NCI-H2107 (cell line): Measurements from ENCODE around the gene TREML1.
"Not testable (repeated sequence)": the region's sequence is repeated elsewhere in the genome, so short reads cannot be mapped to it uniquely, and the experiment has no call there.

Source experiments
- DNase-seq: peaks from one replicate; lab custom pipeline; 2025; lab: John Stamatoyannopoulos, UW

TREML1 gene

GRCh38 chr6:41153992-41154625, at the start of gene TREML1:
Gene TREML1 (minus strand): TSS chr6:41154347. CDS start chr6:41154288, 59 bp downstream.
- no peak for DNase-seq

GRCh38 chr6:41201764-41202173, 47.6 kb upstream of the TREML1 start:
- DNase-seq = no peak

GRCh38 chr6:41200901-41201763, 47.0 kb upstream of the TREML1 start, which contains the start of gene TREML2:
Gene TREML2 (minus strand): TSS chr6:41201149. CDS start chr6:41201008, 141 bp downstream.
- DNase-seq = no peak

GRCh38 chr6:41200296-41200900, 46.3 kb upstream of the TREML1 start:
- no peak for DNase-seq

- no peak for DNase-seq
Measured at GRCh38 chr6:41199552-41200246, 45.6 kb upstream of the TREML1 start.

- DNase-seq = no peak
Measured at GRCh38 chr6:41197234-41197633, 43.1 kb upstream of the TREML1 start.

- no peak for DNase-seq
Measured at GRCh38 chr6:41194386-41194785, 40.2 kb upstream of the TREML1 start.

GRCh38 chr6:41193884-41194283, 39.7 kb upstream of the TREML1 start:
- no peak for DNase-seq

- DNase-seq = no peak
Measured at GRCh38 chr6:41193171-41193734, 39.1 kb upstream of the TREML1 start.

- no peak for DNase-seq
Measured at GRCh38 chr6:41191569-41191968, 37.4 kb upstream of the TREML1 start.

GRCh38 chr6:41190791-41191190, 36.6 kb upstream of the TREML1 start:
- no peak for DNase-seq

- DNase-seq = no peak
Measured at GRCh38 chr6:41189967-41190366, 35.8 kb upstream of the TREML1 start.

GRCh38 chr6:41189046-41189445, 34.9 kb upstream of the TREML1 start:
- DNase-seq = not testable (repeated sequence)

GRCh38 chr6:41187924-41188886, 34.1 kb upstream of the TREML1 start:
- DNase-seq = no peak

- no peak for DNase-seq
Measured at GRCh38 chr6:41186031-41186562, 31.9 kb upstream of the TREML1 start.

GRCh38 chr6:41184761-41185160, 30.6 kb upstream of the TREML1 start:
- DNase-seq = no peak

GRCh38 chr6:41182069-41183034, 28.2 kb upstream of the TREML1 start:
- no peak for DNase-seq

- no peak for DNase-seq
Measured at GRCh38 chr6:41181566-41181965, 27.4 kb upstream of the TREML1 start.

- DNase-seq = no peak
Measured at GRCh38 chr6:41179163-41179562, 25.0 kb upstream of the TREML1 start.
